Immature natural killer cell (primary cell): ENCODE measurements around the gene PTPRB. TPM values are rescaled to one million over a fixed set of nuclear protein-coding genes. Genes with fewer than 3 reads are reported as not detected.
A peak's percentile ranks its signal among the peaks of the same experiment; 100 is the strongest.

ENCODE experiments used
- DNase-seq, 3 donors: peaks; one replicate each; pipeline ENCODE4 v3.0.0; 2022; ENCODE audit warnings: mixed read lengths in 1 of 3
- H3K27ac Mint-ChIP-seq, 6 donors: one replicate each; pipeline ENCODE4 v1.8.0; 2020; ENCODE audit warnings: mixed read lengths in 6 of 6, mild to moderate bottlenecking in 5 of 6, inconsistent platforms in 4 of 6, moderate library complexity in 3 of 6
- H3K27me3 Mint-ChIP-seq, 3 donors: one replicate each; pipeline ENCODE4 v1.8.0; 2020 to 2021; ENCODE audit warnings: low read depth in 3 of 3, mild to moderate bottlenecking in 3 of 3, mixed read lengths in 3 of 3, moderate library complexity in 3 of 3, inconsistent platforms in 1 of 3
- H3K36me3 Mint-ChIP-seq, 3 donors: one replicate each; pipeline ENCODE4 v1.8.0; 2020; ENCODE audit warnings: mixed read lengths in 3 of 3, inconsistent platforms in 2 of 3, mild to moderate bottlenecking in 2 of 3
- H3K4me1 Mint-ChIP-seq, 2 donors: one replicate each; pipeline ENCODE4 v1.8.0; 2020; ENCODE audit warnings: inconsistent platforms in 2 of 2, mild to moderate bottlenecking in 2 of 2, mixed read lengths in 2 of 2, moderate library complexity in 1 of 2
- H3K4me3 Mint-ChIP-seq, 5 donors: one replicate each; pipeline ENCODE4 v1.8.0; 2020; ENCODE audit warnings: mild to moderate bottlenecking in 5 of 5, mixed read lengths in 5 of 5, inconsistent platforms in 3 of 5, moderate library complexity in 3 of 5
- H3K9me3 Mint-ChIP-seq, 6 donors: one replicate each; pipeline ENCODE4 v1.8.0; 2020; ENCODE audit warnings: mild to moderate bottlenecking in 6 of 6, mixed read lengths in 6 of 6, inconsistent platforms in 4 of 6, moderate library complexity in 3 of 6
- polyA plus RNA-seq, 3 donors: library from polyadenylated mRNA; unstranded; fragments of 300-500 nt; fragmentation: Illumina TruSeq; gene quantifications; one replicate each; pipeline ENCODE4 v1.2.3, GENCODE V29; 2021

PTPRB gene
- polyA plus RNA-seq, 3 donors from 2014 or later, result 1.2 to 1.8 (median 1.5) TPM

GRCh38 chr12:70659077-70659606 is 21.9 kb upstream of the PTPRB start:
- H3K4me3 Mint-ChIP-seq, result peak overlapping the region; percentile 7 to 51 (median 42)
- H3K27me3 Mint-ChIP-seq, result peaks cover 0 to 3% (median 0%) of the 10 kb centered on the region in 3 donors
- peaks cover 4 to 10% (median 10%) of the 10 kb centered on the region in 3 donors for H3K36me3 Mint-ChIP-seq
- H3K9me3 Mint-ChIP-seq, result no peaks in the 10 kb centered on the region
- H3K4me1 Mint-ChIP-seq, result peaks cover 29 to 34% of the 10 kb centered on the region in 2 donors
- DNase-seq, result no peak
- peak overlapping the region in 5 of 6 donors; percentile 54 to 72 (median 58) for H3K27ac Mint-ChIP-seq

- Mint-ChIP-seq H3K4me3 (no peak overlapping the region), H3K27me3 (peaks cover 0 to 3% (median 2%) of the 10 kb centered on the region in 3 donors), H3K4me1 (peaks cover 35 to 40% of the 10 kb centered on the region in 2 donors), H3K27ac (no peak overlapping the region), H3K9me3 (no peaks in the 10 kb centered on the region), H3K36me3 (peaks cover 4 to 10% (median 10%) of the 10 kb centered on the region in 3 donors)
- no peak for DNase-seq
Measured at GRCh38 chr12:70657616-70658286, 20.5 kb upstream of the PTPRB start.

DNA sequence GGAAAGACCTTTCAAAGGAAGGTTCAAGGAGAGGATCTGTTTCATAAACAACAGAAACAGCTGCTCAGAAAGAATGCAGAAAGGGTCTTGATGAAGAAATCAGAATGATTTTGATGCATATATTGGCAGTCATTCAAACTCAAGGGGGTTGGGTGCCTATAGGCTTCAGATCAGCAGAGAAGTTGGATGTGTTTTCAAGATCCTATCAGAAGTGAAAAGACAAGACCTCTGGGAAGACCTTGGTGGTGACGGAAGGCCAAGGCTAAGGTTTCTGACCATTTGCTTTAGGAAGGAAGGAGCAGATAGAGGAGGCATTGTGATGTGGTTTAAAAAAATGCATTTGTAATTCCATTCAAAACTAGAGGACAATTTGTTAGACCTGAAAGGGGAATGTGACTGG is 15.2 kb upstream of the PTPRB start:
- Mint-ChIP-seq H3K9me3 (peaks cover 0 to 6% (median 0%) of the 10 kb centered on the region in 6 donors), H3K27me3 (peaks cover 0 to 2% (median 2%) of the 10 kb centered on the region in 3 donors), H3K4me1 (peaks cover 15 to 17% of the 10 kb centered on the region in 2 donors), H3K36me3 (peaks cover 0 to 15% (median 12%) of the 10 kb centered on the region in 3 donors), H3K27ac (peak overlapping the region in 2 of 6 donors; percentile 24 to 42), H3K4me3 (no peak overlapping the region)
- DNase-seq, result no peak

DNA sequence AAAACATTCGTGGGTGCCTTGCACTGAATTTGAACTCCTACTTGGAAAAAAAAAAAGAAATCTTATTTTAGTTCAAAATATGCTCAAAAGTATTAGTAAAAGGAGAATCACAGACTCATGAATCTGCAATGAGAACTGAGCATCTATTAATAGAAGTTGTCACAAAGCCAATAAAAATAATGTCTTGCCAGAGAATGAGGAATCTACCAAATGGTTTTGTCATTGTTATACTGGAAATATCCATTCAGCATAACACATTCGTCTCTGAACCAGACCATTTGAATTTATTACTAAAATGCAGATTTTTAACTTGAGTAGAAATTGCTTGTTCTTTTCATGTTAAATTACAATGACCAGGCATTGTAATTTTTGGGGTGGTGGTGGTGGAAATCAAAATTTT is 11.6 kb upstream of the PTPRB start:
- Mint-ChIP-seq H3K9me3 (peaks cover 0 to 6% (median 0%) of the 10 kb centered on the region in 6 donors), H3K4me1 (peaks cover 51 to 52% of the 10 kb centered on the region in 2 donors), H3K4me3 (no peak overlapping the region), H3K27ac (peak overlapping the region in 3 of 6 donors; percentile 18 to 60 (median 26)), H3K36me3 (peaks cover 0 to 9% (median 8%) of the 10 kb centered on the region in 3 donors), H3K27me3 (peaks cover 0 to 2% (median 2%) of the 10 kb centered on the region in 3 donors)
- no peak for DNase-seq

- Mint-ChIP-seq H3K4me1 (peaks cover 51 to 53% of the 10 kb centered on the region in 2 donors), H3K36me3 (peaks cover 0 to 9% (median 8%) of the 10 kb centered on the region in 3 donors), H3K4me3 (no peak overlapping the region), H3K27me3 (peaks cover 0 to 3% (median 2%) of the 10 kb centered on the region in 3 donors), H3K27ac (peak overlapping the region in 4 of 6 donors; percentile 16 to 47 (median 23)), H3K9me3 (peaks cover 0 to 6% (median 0%) of the 10 kb centered on the region in 6 donors)
- no peak for DNase-seq
Measured at GRCh38 chr12:70648191-70648590, 11.0 kb upstream of the PTPRB start.

- peak overlapping the region in 2 of 5 donors; percentile 88 to 93 for H3K4me3 Mint-ChIP-seq
- no peak for DNase-seq
- no peaks in the 10 kb centered on the region for H3K9me3 Mint-ChIP-seq
- H3K4me1 Mint-ChIP-seq, result peaks cover 43% of the 10 kb centered on the region in 2 donors
- H3K36me3 Mint-ChIP-seq, result peaks cover 2 to 4% (median 4%) of the 10 kb centered on the region in 3 donors
- peaks cover 0 to 3% (median 2%) of the 10 kb centered on the region in 3 donors for H3K27me3 Mint-ChIP-seq
- peak overlapping the region; percentile 97 to 99 (median 98) for H3K27ac Mint-ChIP-seq
Measured at GRCh38 chr12:70646850-70647249, 9.6 kb upstream of the PTPRB start.

GRCh38 chr12:70645494-70646317 is 8.5 kb upstream of the PTPRB start:
- peaks cover 0 to 4% (median 4%) of the 10 kb centered on the region in 3 donors for H3K36me3 Mint-ChIP-seq
- H3K4me3 Mint-ChIP-seq, result peak overlapping the region; percentile 83 to 93 (median 85)
- peaks cover 53 to 54% of the 10 kb centered on the region in 2 donors for H3K4me1 Mint-ChIP-seq
- DNase-seq, result peak; percentile 62 to 63 (median 62)
- peak overlapping the region; percentile 97 to 99 (median 98) for H3K27ac Mint-ChIP-seq
- H3K27me3 Mint-ChIP-seq, result peaks cover 0 to 3% (median 2%) of the 10 kb centered on the region in 3 donors
- no peaks in the 10 kb centered on the region for H3K9me3 Mint-ChIP-seq

- Mint-ChIP-seq H3K4me1 (peaks cover 53 to 58% of the 10 kb centered on the region in 2 donors), H3K4me3 (peak overlapping the region in 3 of 5 donors; percentile 83 to 88 (median 85)), H3K9me3 (no peaks in the 10 kb centered on the region), H3K36me3 (peaks cover 0 to 4% (median 4%) of the 10 kb centered on the region in 3 donors), H3K27ac (peak overlapping the region; percentile 97 to 99 (median 98)), H3K27me3 (peaks cover 0 to 3% (median 0%) of the 10 kb centered on the region in 3 donors)
- DNase-seq, result no peak
Measured at GRCh38 chr12:70644861-70645260, 7.6 kb upstream of the PTPRB start.

DNA sequence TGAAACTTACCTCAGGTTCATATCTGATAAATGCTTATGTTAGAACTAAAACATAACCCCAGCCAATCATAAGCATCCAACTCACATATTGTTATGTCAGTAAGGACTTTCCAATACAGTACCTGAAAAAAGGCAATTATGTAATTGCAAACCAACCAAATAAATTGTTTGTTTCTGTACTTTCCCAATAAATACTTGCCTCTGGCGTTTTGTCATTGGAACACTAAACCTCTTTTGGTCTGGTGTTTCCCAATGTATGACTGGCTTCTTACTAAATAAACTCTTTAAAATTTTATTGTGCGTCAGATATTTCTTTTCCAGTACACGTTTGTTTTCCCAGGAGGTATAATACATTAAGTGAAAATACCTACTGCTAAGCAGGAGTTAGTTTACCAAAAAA is 6.7 kb upstream of the PTPRB start:
- Mint-ChIP-seq H3K27ac (peak overlapping the region in 5 of 6 donors; percentile 66 to 99 (median 82)), H3K4me1 (peaks cover 53 to 58% of the 10 kb centered on the region in 2 donors), H3K27me3 (peaks cover 0 to 3% (median 0%) of the 10 kb centered on the region in 3 donors), H3K4me3 (peak overlapping the region in 2 of 5 donors; percentile 13 to 47), H3K9me3 (no peaks in the 10 kb centered on the region), H3K36me3 (peaks cover 0 to 4% (median 4%) of the 10 kb centered on the region in 3 donors)
- DNase-seq, result no peak

GRCh38 chr12:70641691-70642090 is 4.5 kb upstream of the PTPRB start:
- no peak for DNase-seq
- H3K36me3 Mint-ChIP-seq, result peaks cover 0 to 4% (median 2%) of the 10 kb centered on the region in 3 donors
- peaks cover 0 to 3% (median 0%) of the 10 kb centered on the region in 3 donors for H3K27me3 Mint-ChIP-seq
- peak overlapping the region in 4 of 6 donors; percentile 8 to 46 (median 21) for H3K27ac Mint-ChIP-seq
- H3K4me1 Mint-ChIP-seq, result peaks cover 43 to 59% of the 10 kb centered on the region in 2 donors
- no peaks in the 10 kb centered on the region for H3K9me3 Mint-ChIP-seq
- no peak overlapping the region for H3K4me3 Mint-ChIP-seq

GRCh38 chr12:70640901-70641300 is 3.7 kb upstream of the PTPRB start:
- peaks cover 0 to 5% (median 4%) of the 10 kb centered on the region in 3 donors for H3K36me3 Mint-ChIP-seq
- DNase-seq, result no peak
- peaks cover 35 to 51% of the 10 kb centered on the region in 2 donors for H3K4me1 Mint-ChIP-seq
- H3K4me3 Mint-ChIP-seq, result no peak overlapping the region
- H3K27me3 Mint-ChIP-seq, result peaks cover 0 to 3% (median 0%) of the 10 kb centered on the region in 3 donors
- no peak overlapping the region for H3K27ac Mint-ChIP-seq
- no peaks in the 10 kb centered on the region for H3K9me3 Mint-ChIP-seq

GRCh38 chr12:70639535-70639934 is 2.3 kb upstream of the PTPRB start:
- no peak overlapping the region for H3K4me3 Mint-ChIP-seq
- H3K27me3 Mint-ChIP-seq, result peaks cover 0 to 7% (median 0%) of the 10 kb centered on the region in 3 donors
- H3K9me3 Mint-ChIP-seq, result no peaks in the 10 kb centered on the region
- peaks cover 4 to 14% (median 8%) of the 10 kb centered on the region in 3 donors for H3K36me3 Mint-ChIP-seq
- no peak overlapping the region for H3K27ac Mint-ChIP-seq
- peaks cover 22 to 37% of the 10 kb centered on the region in 2 donors for H3K4me1 Mint-ChIP-seq
- no peak for DNase-seq

DNA sequence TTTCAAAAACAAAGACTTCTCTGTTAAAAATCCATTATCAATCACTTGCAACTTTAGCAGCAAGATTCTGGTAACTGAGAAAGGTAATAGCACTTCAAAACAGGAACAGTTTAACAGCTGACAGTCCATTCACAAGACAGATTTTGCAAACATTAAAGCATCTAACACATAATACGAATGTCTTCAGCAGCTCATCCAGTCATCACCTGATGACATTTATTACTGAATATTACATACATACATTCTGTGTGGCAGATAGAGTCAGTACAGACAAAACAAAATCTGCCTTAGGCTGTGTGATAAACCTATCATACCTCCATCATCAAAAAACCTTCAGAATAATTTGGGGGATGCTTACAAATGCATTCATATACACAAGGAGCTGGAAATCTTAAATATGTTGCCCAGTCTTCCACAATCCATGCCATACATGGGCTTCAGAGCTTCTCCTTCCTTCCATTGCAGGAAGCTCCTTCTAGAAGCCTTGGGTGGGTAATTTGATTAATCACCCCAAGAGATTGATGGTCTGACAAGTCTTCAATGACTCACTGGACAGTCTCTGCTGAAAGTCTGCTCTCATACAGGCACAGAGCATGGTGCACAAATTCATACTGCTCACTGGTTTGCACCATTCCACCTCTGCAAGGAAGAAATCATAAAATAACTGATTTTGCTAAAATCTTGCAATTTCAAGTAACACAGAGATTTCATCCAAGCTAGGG is 1.6 kb upstream of the PTPRB start:
- Mint-ChIP-seq H3K27ac (no peak overlapping the region), H3K4me3 (no peak overlapping the region), H3K27me3 (peaks cover 0 to 7% (median 0%) of the 10 kb centered on the region in 3 donors), H3K4me1 (peaks cover 15 to 30% of the 10 kb centered on the region in 2 donors), H3K9me3 (no peaks in the 10 kb centered on the region), H3K36me3 (peaks cover 4 to 14% (median 8%) of the 10 kb centered on the region in 3 donors)
- DNase-seq, result no peak
